Uterus (tissue), 4 donors: Measurements from ENCODE around the gene CPNE1. TPM values are rescaled to one million over a fixed set of nuclear protein-coding genes. Genes with fewer than 3 reads are reported as not detected.

Experiments
- DNase-seq, 2 donors: peaks; one replicate each; pipeline ENCODE4 v3.0.0-alpha.2; 2019 to 2020
- H3K27ac ChIP-seq, 2 donors: fragments of 200-600 bp; sonication (generic); 1 replicate in 1 of 2; 2 replicates in 1 of 2; pipeline ENCODE4 v1.5.1; 2016 to 2018
- H3K27me3 ChIP-seq, 2 donors: fragments of 200-600 bp; sonication (generic); one replicate each; pipeline ENCODE4 v1.5.1; 2018 to 2019; ENCODE audit warnings: control low read depth in 1 of 2
- H3K36me3 ChIP-seq, 2 donors: fragments of 200-600 bp; sonication (generic); one replicate each; pipeline ENCODE4 v1.5.1; 2019; ENCODE audit warnings: control low read depth in 1 of 2
- H3K4me1 ChIP-seq, 2 donors: fragments of 200-600 bp; sonication (generic); one replicate each; pipeline ENCODE4 v1.5.1; 2018 to 2019; ENCODE audit warnings: control low read depth in 1 of 2
- H3K4me3 ChIP-seq, 2 donors: fragments of 200-600 bp; sonication (generic); 1 replicate in 1 of 2; 2 replicates in 1 of 2; pipeline ENCODE4 v1.5.1; 2018 to 2019; ENCODE audit warnings: mild to moderate bottlenecking in 1 of 2
- H3K9me3 ChIP-seq, 2 donors: fragments of 200-600 bp; sonication (generic); one replicate each; pipeline ENCODE4 v1.5.1; 2019; ENCODE audit warnings: control low read depth in 1 of 2
- CTCF ChIP-seq, 4 experiments: fragments of 200-600 bp in 2 of 4; fragments of 450-650 bp in 2 of 4; sonication (generic) in 2 of 4; IDR thresholded peaks; one replicate each; pipeline ENCODE4 v1.5.1; 2016 to 2019; ENCODE audit warnings: antibody characterized with exemption in 4 of 4, mild to moderate bottlenecking in 2 of 4, moderate library complexity in 1 of 4
- POLR2A ChIP-seq, 2 donors: fragments of 450-650 bp; IDR thresholded peaks; one replicate each; pipeline ENCODE4 v1.6.1; 2016; ENCODE audit warnings: antibody characterized with exemption in 2 of 2, mild to moderate bottlenecking in 1 of 2, moderate library complexity in 1 of 2
- intact Hi-C: fragments of 100-400 bp; cut with DNase I; formaldehyde crosslinking; loops from one replicate; pipeline ENCODE4 v1.15.1; 2023; ENCODE audit warnings: low total_unique reads
- total RNA-seq, 4 donors: library from RNA; depleted of rRNA in 3 of 4; stranded (reverse); fragments of >200 nt in 3 of 4; gene quantifications; one replicate each; pipeline versions ENCODE4 v1.1.0 to v1.2.4, GENCODE V29; 2014 to 2023
- donor health status: DM: yes; HTN: yes; CAD: no.

CPNE1 gene
- total RNA-seq, 4 donors from 2014 or later, result 86.8 to 295 (median 142) TPM

- Histone ChIP-seq H3K27ac (no peak overlapping the region), H3K27me3 (no peaks in the 10 kb centered on the region), H3K9me3 (no peaks in the 10 kb centered on the region), H3K36me3 (no peaks in the 10 kb centered on the region), H3K4me3 (no peak overlapping the region), H3K4me1 (no peaks in the 10 kb centered on the region)
- intact Hi-C loops, result no loop called here
- TF ChIP-seq CTCF (IDR thresholded peaks at IDR 0.05), result no peak
- no peak for TF ChIP-seq POLR2A (IDR thresholded peaks at IDR 0.05)
- no peak for DNase-seq
These were observed 10.2 kb upstream of the CPNE1 start for GRCh38 chr20:35674921-35675320.

DNA sequence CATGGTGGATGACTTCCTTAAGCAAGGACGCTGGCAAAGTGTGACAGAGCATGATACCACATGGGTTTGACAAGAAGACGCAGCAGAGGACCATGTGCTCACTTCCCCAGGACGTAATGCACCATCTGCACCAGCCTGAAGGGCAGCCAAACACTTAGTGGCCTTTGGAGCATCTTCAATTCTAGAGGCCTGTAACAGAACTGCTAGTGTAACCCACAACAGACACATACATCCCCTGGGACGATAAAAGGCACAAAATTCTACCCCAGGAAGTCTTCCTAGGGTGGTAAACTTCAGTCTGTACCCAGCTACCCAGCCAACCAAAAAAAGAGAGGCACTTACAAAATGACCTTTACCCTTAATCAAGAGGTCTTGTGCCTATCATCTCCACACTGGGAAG lies 9.2 kb upstream of the CPNE1 start:
- intact Hi-C loops, result no loop called here
- Histone ChIP-seq H3K27ac (no peak overlapping the region), H3K4me3 (no peak overlapping the region), H3K27me3 (no peaks in the 10 kb centered on the region), H3K9me3 (no peaks in the 10 kb centered on the region), H3K4me1 (no peaks in the 10 kb centered on the region), H3K36me3 (no peaks in the 10 kb centered on the region)
- no peak for DNase-seq
- TF ChIP-seq POLR2A (IDR thresholded peaks at IDR 0.05) (no peak), CTCF (IDR thresholded peaks at IDR 0.05) (no peak)

GRCh38 chr20:35669681-35670080 lies 5.0 kb upstream of the CPNE1 start:
- Histone ChIP-seq H3K4me1 (no peaks in the 10 kb centered on the region), H3K27me3 (no peaks in the 10 kb centered on the region), H3K36me3 (no peaks in the 10 kb centered on the region), H3K4me3 (no peak overlapping the region), H3K9me3 (no peaks in the 10 kb centered on the region), H3K27ac (no peak overlapping the region)
- TF ChIP-seq POLR2A (IDR thresholded peaks at IDR 0.05) (no peak), CTCF (IDR thresholded peaks at IDR 0.05) (no peak)
- intact Hi-C loops, result no loop called here
- no peak for DNase-seq

- DNase-seq, result no peak
- TF ChIP-seq CTCF (IDR thresholded peaks at IDR 0.05), result no peak
- TF ChIP-seq POLR2A (IDR thresholded peaks at IDR 0.05), result no peak
- H3K36me3 ChIP-seq, result no peaks in the 10 kb centered on the region
- no peak overlapping the region for H3K27ac ChIP-seq
- H3K27me3 ChIP-seq, result no peaks in the 10 kb centered on the region
- H3K9me3 ChIP-seq, result no peaks in the 10 kb centered on the region
- H3K4me1 ChIP-seq, result no peaks in the 10 kb centered on the region
- intact Hi-C loops, result no loop called here
- no peak overlapping the region for H3K4me3 ChIP-seq
These were observed 4.5 kb upstream of the CPNE1 start for GRCh38 chr20:35669221-35669620.

DNA sequence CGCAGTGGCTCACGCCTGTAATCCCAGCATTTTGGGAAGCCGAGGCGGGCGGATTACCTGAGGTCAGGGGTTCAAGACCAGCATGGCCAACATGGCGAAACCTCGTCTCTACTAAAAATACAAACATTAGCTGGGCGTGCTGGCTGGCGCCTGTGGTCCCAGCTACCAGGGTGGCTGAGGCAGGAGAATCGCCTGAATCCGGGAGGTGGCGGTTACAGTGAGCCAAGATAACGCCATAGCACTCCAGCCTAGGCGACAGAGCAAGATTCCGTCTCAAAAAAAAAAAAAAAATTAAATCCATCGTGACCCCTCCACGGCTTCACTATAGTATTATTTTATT lies 1.2 kb upstream of the CPNE1 start:
- no peak for DNase-seq
- intact Hi-C loops, result no loop called here

More for the DNA sequence above, 1.2 kb upstream of the CPNE1 start:
- Histone ChIP-seq H3K36me3 (no peaks in the 10 kb centered on the region), H3K4me3 (no peak overlapping the region), H3K9me3 (no peaks in the 10 kb centered on the region), H3K27me3 (no peaks in the 10 kb centered on the region), H3K4me1 (peaks cover 0 to 2% of the 10 kb centered on the region in 2 donors), H3K27ac (peak overlapping the region in 1 of 2 donors; percentile 96)
- TF ChIP-seq CTCF (IDR thresholded peaks at IDR 0.05) (no peak), POLR2A (IDR thresholded peaks at IDR 0.05) (no peak)
